NCI-H2196 treated with DMSO at 0.1 percent for 48 hours (cell line): ENCODE results near the gene RPGRIP1L.

Experiments
- DNase-seq: peaks from one replicate; lab custom pipeline; 2025; ENCODE audit not compliant: unreplicated experiment; lab: John Stamatoyannopoulos, UW

RPGRIP1L gene

GRCh38 chr16:53559270-53559951 lies 144.2 kb downstream of the RPGRIP1L start:
- DNase-seq = no peak

GRCh38 chr16:53558710-53559109 lies 144.9 kb downstream of the RPGRIP1L start:
- no peak for DNase-seq

- DNase-seq = no peak
These were observed 147.1 kb downstream of the RPGRIP1L start for GRCh38 chr16:53556521-53556920.

- DNase-seq = peak; percentile 32
These were observed 153.5 kb downstream of the RPGRIP1L start for GRCh38 chr16:53549970-53550690.
